K562 (cell line): Measurements from ENCODE around the gene AMH. TPM values are rescaled to one million over a fixed set of nuclear protein-coding genes. Genes with fewer than 3 reads are reported as not detected.

Source experiments
- ATF1 ChIP-seq, 2 experiments: fragments of 450-650 bp in 1 of 2; IDR thresholded peaks; 2 replicates each; pipeline ENCODE4 v1.6.1; 2016; ENCODE audit warnings: missing compliant biosample characterization in 1 of 2, missing genetic modification characterization in 1 of 2
- ATF6 ChIP-seq: sonication (generic); formaldehyde crosslinking; IDR thresholded peaks from 2 replicates; pipeline ENCODE4 v1.4.0; 2020; ENCODE audit warnings: mild to moderate bottlenecking, missing genetic modification reagents
- CTBP1 ChIP-seq: fragments of 450-650 bp; IDR thresholded peaks from 2 replicates; pipeline ENCODE4 v1.6.1; 2016; ENCODE audit warnings: borderline replicate concordance
- ERF ChIP-seq: fragments of 450-650 bp; formaldehyde crosslinking; IDR thresholded peaks from 2 replicates; pipeline ENCODE4 v1.4.0; 2020; ENCODE audit warnings: mild to moderate bottlenecking, mixed read lengths
- GATAD2A ChIP-seq: fragments of 450-650 bp; IDR thresholded peaks from 2 replicates; pipeline ENCODE4 v1.6.1; 2017
- HDGF ChIP-seq: fragments of 450-650 bp; IDR thresholded peaks from 2 replicates; pipeline ENCODE4 v1.6.1; 2016
- HIVEP1 ChIP-seq: fragments of 250-450 bp; sonication (Bioruptor Pico); IDR thresholded peaks from 2 replicates; pipeline ENCODE4 v1.4.0; 2020; ENCODE audit warnings: mild to moderate bottlenecking
- MTF1 ChIP-seq: fragments of 250-450 bp; sonication (Bioruptor Pico); IDR thresholded peaks from 2 replicates; pipeline ENCODE4 v1.9.0; 2021; ENCODE audit warnings: moderate library complexity, mild to moderate bottlenecking, inconsistent platforms, borderline replicate concordance
- MXI1 ChIP-seq: IDR thresholded peaks from 2 replicates; pipeline ENCODE4 v1.6.1; 2011; ENCODE audit warnings: low read depth, mild to moderate bottlenecking, improper control_type of control experiment, low read length
- SAFB ChIP-seq: fragments of 200-400 bp; formaldehyde crosslinking; IDR thresholded peaks from 2 replicates; pipeline ENCODE4 v1.6.1; 2017; ENCODE audit warnings: low read depth, low read length, borderline replicate concordance
- TAL1 ChIP-seq: fragments of 450-650 bp; IDR thresholded peaks from 2 replicates; pipeline ENCODE4 v1.6.1; 2016; ENCODE audit warnings: mild to moderate bottlenecking
- ZNF143 ChIP-seq: sonication (generic); formaldehyde crosslinking; IDR thresholded peaks from 2 replicates; pipeline ENCODE4 v1.9.0; 2022; ENCODE audit warnings: mild to moderate bottlenecking, missing genetic modification reagents
- ZNF445 ChIP-seq: fragments of 250-450 bp; sonication (Bioruptor Pico); IDR thresholded peaks from 2 replicates; pipeline ENCODE4 v1.4.0; 2020; ENCODE audit warnings: low read depth, mild to moderate bottlenecking, moderate library complexity
- polyA plus RNA-seq, 8 experiments: library from polyadenylated mRNA; depleted of rRNA in 4 of 8; stranded (reverse) in 5 of 8; unstranded in 3 of 8; fragments of >200 nt; fragmentation: Nextera tagmentation in 2 of 8; fragmentation: Illumina TruSeq in 1 of 8; extraction: Ambion mirVana in 2 of 8; extraction: Trizol in 1 of 8; gene quantifications; 2 replicates each; pipeline versions ENCODE4 v1.2.1 to v1.2.3, GENCODE V29; 2011 to 2014; ENCODE audit warnings: inconsistent platforms in 1 of 8, missing spikeins in 1 of 8
- total RNA-seq, 7 experiments: library from RNA; depleted of rRNA in 6 of 7; stranded (reverse); fragments of >200 nt in 6 of 7; fragmentation: Illumina TruSeq in 2 of 7; extraction: Trizol in 2 of 7; gene quantifications; 2 replicates each; pipeline versions ENCODE4 v1.2.1 to v1.2.3, GENCODE V29; 2011 to 2021; ENCODE audit warnings: low replicate concordance in 1 of 7

AMH gene
- total and polyA plus RNA-seq, 9 of the 15 experiments (the other 6 are each of a cell fraction or from before 2014, with no cell fraction given), result 0.29 to 27.4 (median 2.6) TPM; not detected in 2

DNA sequence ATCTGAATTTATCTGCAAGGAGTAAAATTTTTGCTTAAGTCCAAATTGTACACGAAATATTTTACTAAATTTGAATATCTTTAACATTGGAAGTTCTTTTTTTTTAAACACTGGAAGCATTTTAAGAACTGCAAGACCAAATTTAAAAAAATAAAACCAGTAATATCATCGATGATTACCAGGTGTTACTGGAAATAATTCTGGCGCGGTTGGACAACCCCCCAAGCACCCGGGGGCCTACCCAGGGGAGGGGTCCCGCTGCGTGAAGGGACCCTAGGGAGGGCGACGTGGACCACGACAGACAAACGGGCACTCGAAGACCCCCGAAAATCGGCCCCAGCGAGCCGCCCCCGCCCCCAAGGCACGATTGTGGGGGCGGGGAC lies 19.7 kb downstream of the AMH start (continued):
- TF ChIP-seq SAFB, result no peak
- TF ChIP-seq ATF6 (CRISPR knock-in tag), result no peak
- no peak for TF ChIP-seq TAL1
- TF ChIP-seq GATAD2A, result peak; percentile 31; the same call in 1 of the 2 replicates
- no peak for TF ChIP-seq HIVEP1
- no peak for TF ChIP-seq CTBP1
- no peak for TF ChIP-seq ZNF445 (CRISPR knock-in tag)
- no peak for TF ChIP-seq MTF1 (CRISPR knock-in tag)
- 0 out of 2 replicates have a peak, but pooled peaks have one; percentile 22 for TF ChIP-seq ERF (CRISPR knock-in tag)
- no peak for TF ChIP-seq ATF1 (CRISPR knock-in tag; IDR thresholded peaks at IDR 0.05)
- TF ChIP-seq ATF1 (tag; IDR thresholded peaks at IDR 0.05), result no peak
- TF ChIP-seq MXI1, result 0 out of 2 replicates have a peak, but pooled peaks have one; percentile 5
- no peak for TF ChIP-seq ZNF143 (CRISPR knock-in tag)
- TF ChIP-seq HDGF, result no peak
